Astrocyte of the cerebellum (primary cell): ENCODE results near the gene MYO7B.

ENCODE experiments used
- DNase-seq: peaks from one replicate; pipeline ENCODE4 v3.0.0-alpha.2; 2011; ENCODE audit warnings: low read depth
- H3K4me3 ChIP-seq: 2 replicates; pipeline ENCODE4 v1.5.1; 2011; ENCODE audit warnings: mild to moderate bottlenecking, low read depth, low read length, moderate library complexity
- CTCF ChIP-seq: IDR thresholded peaks from 2 replicates; pipeline ENCODE4 v1.5.1; 2012; ENCODE audit warnings: low read length, low read depth, moderate library complexity, mild to moderate bottlenecking; ENCODE audit errors: missing control alignments
- in situ Hi-C: cut with HindIII; loops from 2 replicates; pipeline ENCODE4 v1.10.0; 2017; ENCODE audit warnings: low sequenced_read_pairs

The MYO7B gene

GRCh38 chr2:127651381-127651809 is 115.9 kb downstream of the MYO7B start:
- H3K4me3 ChIP-seq: no peak overlapping the region
- no peak for TF ChIP-seq CTCF
- DNase-seq: no peak
- in situ Hi-C loops: no loop called here

GRCh38 chr2:127651971-127652550 is 116.6 kb downstream of the MYO7B start:
- in situ Hi-C loops: no loop called here
- DNase-seq: no peak

GRCh38 chr2:127652786-127653357 is 117.4 kb downstream of the MYO7B start:
- H3K4me3 ChIP-seq: no peak overlapping the region
- in situ Hi-C loops: no loop called here
- TF ChIP-seq CTCF: no peak
- no peak for DNase-seq

More at GRCh38 chr2:127651971-127652550, 116.6 kb downstream of the MYO7B start:
- no peak overlapping the region for H3K4me3 ChIP-seq
- TF ChIP-seq CTCF: no peak

GRCh38 chr2:127653421-127654083 is 118.1 kb downstream of the MYO7B start:
- TF ChIP-seq CTCF: no peak

GRCh38 chr2:127654084-127654837 is 118.8 kb downstream of the MYO7B start:
- no peak for TF ChIP-seq CTCF
- no peak for DNase-seq
- no peak overlapping the region for H3K4me3 ChIP-seq
- in situ Hi-C loops: no loop called here

More at GRCh38 chr2:127653421-127654083, 118.1 kb downstream of the MYO7B start:
- in situ Hi-C loops: no loop called here
- H3K4me3 ChIP-seq: no peak overlapping the region
- no peak for DNase-seq

- no peak overlapping the region for H3K4me3 ChIP-seq
- in situ Hi-C loops: no loop called here
- no peak for DNase-seq
- TF ChIP-seq CTCF: no peak
Measured at GRCh38 chr2:127654838-127655175, 119.3 kb downstream of the MYO7B start.
